ENCODE results near the gene CFAP65.
A peak's percentile ranks its signal among the peaks of the same experiment; 100 is the strongest.

Gene CFAP65

GRCh38 chr2:219087848-219088247 lies 46.5 kb upstream of the CFAP65 start:
- Histone ChIP-seq H3K9me3 (ENCODE audit: insufficient read depth, low read length) (no peaks in the 10 kb centered on the region), H2AFZ (ENCODE audit: low read depth, low read length) (no peak overlapping the region), H3K27me3 (ENCODE audit: low read depth, low read length) (no peaks in the 10 kb centered on the region), H3K79me2 (ENCODE audit: low read length) (no peaks in the 10 kb centered on the region), H4K20me1 (ENCODE audit: insufficient read depth, low read length) (no peaks in the 10 kb centered on the region), H3K4me3 (ENCODE audit: low read length) (no peak overlapping the region), H3K9ac (ENCODE audit: low read length) (no peak overlapping the region), H3K27ac (ENCODE audit: low read length) (no peak overlapping the region), H3K36me3 (replicated peaks; ENCODE audit: low read depth, low read length) (no peaks in the 10 kb centered on the region), H3K4me1 (ENCODE audit: low read length) (peaks cover 17% of the 10 kb centered on the region), H3K4me2 (ENCODE audit: low read length) (peak overlapping the region; percentile 50; the same call in 1 of the 2 replicates)
- TF ChIP-seq CTCF (IDR thresholded peaks at IDR 0.05; ENCODE audit: low read depth, low read length), result no peak
- TF ChIP-seq EZH2phosphoT487 (IDR thresholded peaks at IDR 0.05; ENCODE audit: low read depth), result no peak

- H4K20me1 ChIP-seq (ENCODE audit: insufficient read depth, low read length), result no peaks in the 10 kb centered on the region
- H3K4me2 ChIP-seq (ENCODE audit: low read length), result peak overlapping the region; percentile 50
- no peak overlapping the region for H2AFZ ChIP-seq (ENCODE audit: low read depth, low read length)
- H3K27me3 ChIP-seq (ENCODE audit: low read depth, low read length), result no peaks in the 10 kb centered on the region
- H3K27ac ChIP-seq (ENCODE audit: low read length), result no peak overlapping the region
- no peak overlapping the region for H3K9ac ChIP-seq (ENCODE audit: low read length)
- peaks cover 17% of the 10 kb centered on the region for H3K4me1 ChIP-seq (ENCODE audit: low read length)
- no peaks in the 10 kb centered on the region for H3K36me3 ChIP-seq (replicated peaks; ENCODE audit: low read depth, low read length)
- no peak overlapping the region for H3K4me3 ChIP-seq (ENCODE audit: low read length)
- TF ChIP-seq EZH2phosphoT487 (IDR thresholded peaks at IDR 0.05; ENCODE audit: low read depth) (no peak), CTCF (IDR thresholded peaks at IDR 0.05; ENCODE audit: low read depth, low read length) (no peak)
- H3K79me2 ChIP-seq (ENCODE audit: low read length), result no peaks in the 10 kb centered on the region
- H3K9me3 ChIP-seq (ENCODE audit: insufficient read depth, low read length), result no peaks in the 10 kb centered on the region
Observed at GRCh38 chr2:219087361-219087760, 46.0 kb upstream of the CFAP65 start.

GRCh38 chr2:219086196-219086595 lies 44.9 kb upstream of the CFAP65 start:
- Histone ChIP-seq H3K9me3 (ENCODE audit: insufficient read depth, low read length) (no peaks in the 10 kb centered on the region), H3K4me3 (ENCODE audit: low read length) (no peak overlapping the region), H3K4me2 (ENCODE audit: low read length) (no peak overlapping the region), H2AFZ (ENCODE audit: low read depth, low read length) (no peak overlapping the region), H3K79me2 (ENCODE audit: low read length) (no peaks in the 10 kb centered on the region), H3K9ac (ENCODE audit: low read length) (no peak overlapping the region), H3K4me1 (ENCODE audit: low read length) (peaks cover 17% of the 10 kb centered on the region), H4K20me1 (ENCODE audit: insufficient read depth, low read length) (no peaks in the 10 kb centered on the region), H3K27ac (ENCODE audit: low read length) (no peak overlapping the region), H3K27me3 (ENCODE audit: low read depth, low read length) (no peaks in the 10 kb centered on the region), H3K36me3 (replicated peaks; ENCODE audit: low read depth, low read length) (no peaks in the 10 kb centered on the region)
- no peak for TF ChIP-seq CTCF (IDR thresholded peaks at IDR 0.05; ENCODE audit: low read depth, low read length)
- no peak for TF ChIP-seq EZH2phosphoT487 (IDR thresholded peaks at IDR 0.05; ENCODE audit: low read depth)

- Histone ChIP-seq H2AFZ (ENCODE audit: low read depth, low read length) (no peak overlapping the region), H3K4me3 (ENCODE audit: low read length) (no peak overlapping the region), H3K9ac (ENCODE audit: low read length) (no peak overlapping the region), H3K27me3 (ENCODE audit: low read depth, low read length) (no peaks in the 10 kb centered on the region), H3K79me2 (ENCODE audit: low read length) (no peaks in the 10 kb centered on the region), H3K4me2 (ENCODE audit: low read length) (no peak overlapping the region), H3K27ac (ENCODE audit: low read length) (no peak overlapping the region), H3K9me3 (ENCODE audit: insufficient read depth, low read length) (no peaks in the 10 kb centered on the region), H3K4me1 (ENCODE audit: low read length) (peaks cover 17% of the 10 kb centered on the region), H3K36me3 (replicated peaks; ENCODE audit: low read depth, low read length) (no peaks in the 10 kb centered on the region), H4K20me1 (ENCODE audit: insufficient read depth, low read length) (no peaks in the 10 kb centered on the region)
- no peak for TF ChIP-seq EZH2phosphoT487 (IDR thresholded peaks at IDR 0.05; ENCODE audit: low read depth)
- no peak for TF ChIP-seq CTCF (IDR thresholded peaks at IDR 0.05; ENCODE audit: low read depth, low read length)
Observed at GRCh38 chr2:219084791-219085190, 43.5 kb upstream of the CFAP65 start.

Data from OCI-LY3 (cell line).